ENCODE measurements around the gene NAGA.

DNA sequence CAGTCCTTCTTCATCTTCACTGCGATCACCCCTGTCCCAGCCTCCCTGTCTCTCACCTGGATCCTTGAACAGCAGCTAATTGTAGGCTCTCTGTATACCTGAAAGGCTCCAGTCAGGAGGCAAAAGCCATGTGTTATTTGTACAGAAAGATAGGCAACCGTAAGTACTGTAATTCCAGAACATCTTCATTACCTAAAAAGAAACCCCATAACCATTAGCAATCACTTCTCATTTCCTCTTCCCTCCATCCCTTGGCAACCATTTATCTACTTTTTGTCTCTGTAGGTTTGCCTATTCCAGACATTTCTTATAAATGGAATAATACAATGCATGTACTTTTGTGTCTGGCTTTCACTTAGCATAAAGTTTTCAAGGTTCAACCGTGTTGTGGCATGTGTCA lies 17.8 kb downstream of the NAGA start:
- TF ChIP-seq, protein P1, sequence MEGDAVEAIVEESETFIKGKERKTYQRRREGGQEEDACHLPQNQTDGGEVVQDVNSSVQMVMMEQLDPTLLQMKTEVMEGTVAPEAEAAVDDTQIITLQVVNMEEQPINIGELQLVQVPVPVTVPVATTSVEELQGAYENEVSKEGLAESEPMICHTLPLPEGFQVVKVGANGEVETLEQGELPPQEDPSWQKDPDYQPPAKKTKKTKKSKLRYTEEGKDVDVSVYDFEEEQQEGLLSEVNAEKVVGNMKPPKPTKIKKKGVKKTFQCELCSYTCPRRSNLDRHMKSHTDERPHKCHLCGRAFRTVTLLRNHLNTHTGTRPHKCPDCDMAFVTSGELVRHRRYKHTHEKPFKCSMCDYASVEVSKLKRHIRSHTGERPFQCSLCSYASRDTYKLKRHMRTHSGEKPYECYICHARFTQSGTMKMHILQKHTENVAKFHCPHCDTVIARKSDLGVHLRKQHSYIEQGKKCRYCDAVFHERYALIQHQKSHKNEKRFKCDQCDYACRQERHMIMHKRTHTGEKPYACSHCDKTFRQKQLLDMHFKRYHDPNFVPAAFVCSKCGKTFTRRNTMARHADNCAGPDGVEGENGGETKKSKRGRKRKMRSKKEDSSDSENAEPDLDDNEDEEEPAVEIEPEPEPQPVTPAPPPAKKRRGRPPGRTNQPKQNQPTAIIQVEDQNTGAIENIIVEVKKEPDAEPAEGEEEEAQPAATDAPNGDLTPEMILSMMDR (IDR thresholded peaks at IDR 0.05; ENCODE audit: low read depth, low read length): no peak
- no peak for TF ChIP-seq EZH2phosphoT487 (IDR thresholded peaks at IDR 0.05; ENCODE audit: low read depth)

Measured in OCI-LY3 (cell line).